ENCODE measurements around the gene HAVCR2.

DNA sequence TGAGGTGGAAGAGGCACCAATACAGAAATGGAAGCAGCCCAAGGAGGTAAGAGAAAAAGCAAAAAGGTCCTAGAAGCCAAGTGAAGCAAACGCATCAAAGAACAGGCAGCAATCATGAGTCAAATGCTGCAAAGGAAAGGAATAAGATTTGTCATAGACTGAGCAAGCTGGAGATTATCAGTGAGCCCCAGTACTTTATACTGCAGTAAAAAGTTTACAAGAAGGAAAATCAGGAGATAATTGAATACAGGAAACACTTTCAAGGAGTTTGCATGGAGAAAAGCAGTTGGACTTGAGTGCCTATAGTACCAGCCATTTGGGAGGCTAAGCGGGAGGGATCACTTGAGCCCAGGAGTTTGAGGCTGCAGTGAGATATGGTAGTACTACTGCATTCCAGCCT lies 42.8 kb downstream of the HAVCR2 start:
- TF ChIP-seq CTCF (IDR thresholded peaks at IDR 0.05; ENCODE audit: poor library complexity) (no peak), EZH2 (IDR thresholded peaks at IDR 0.05; ENCODE audit: borderline replicate concordance) (no peak), EZH2phosphoT487 (IDR thresholded peaks at IDR 0.05; ENCODE audit: low read depth, severe bottlenecking, unreplicated experiment) (no peak)
